Osteoblast (primary cell): Measurements from ENCODE around the gene COL23A1. TPM values are rescaled to one million over a fixed set of nuclear protein-coding genes. Genes with fewer than 3 reads are reported as not detected.

ENCODE experiments used
- DNase-seq: peaks from one replicate; pipeline ENCODE4 v3.0.0; 2011; ENCODE audit warnings: low spot score, mixed read lengths; ENCODE audit not compliant: insufficient read length; ENCODE audit errors: missing footprints
- H2AFZ ChIP-seq: 2 replicates; pipeline ENCODE4 v1.6.0; 2011; ENCODE audit warnings: mild to moderate bottlenecking, low read length
- H3K27ac ChIP-seq: 2 replicates; pipeline ENCODE4 v1.5.1; 2011; ENCODE audit warnings: mild to moderate bottlenecking, low read depth, low read length, moderate library complexity
- H3K27me3 ChIP-seq: 2 replicates; pipeline ENCODE4 v1.6.0; 2012; ENCODE audit warnings: mild to moderate bottlenecking, control low read depth, inconsistent platforms, low read length, moderate library complexity; ENCODE audit not compliant: insufficient read depth
- H3K36me3 ChIP-seq: 2 replicates; pipeline ENCODE4 v1.5.1; 2011; ENCODE audit warnings: mild to moderate bottlenecking, low read length, control low read depth, moderate library complexity; ENCODE audit not compliant: insufficient read depth
- H3K4me1 ChIP-seq: 2 replicates; pipeline ENCODE4 v1.5.1; 2011; ENCODE audit warnings: mild to moderate bottlenecking, low read length, control low read depth, moderate library complexity; ENCODE audit not compliant: insufficient read depth
- H3K4me2 ChIP-seq: 2 replicates; pipeline ENCODE4 v1.6.0; 2011; ENCODE audit warnings: mild to moderate bottlenecking, low read length; ENCODE audit not compliant: insufficient read depth
- H3K4me3 ChIP-seq: fragments of 200-600 bp; sonication (generic); 3 replicates; pipeline ENCODE4 v1.5.1; 2012; ENCODE audit warnings: mild to moderate bottlenecking, low read length, inconsistent platforms; ENCODE audit not compliant: insufficient read depth
- H3K79me2 ChIP-seq: 2 replicates; pipeline ENCODE4 v1.6.0; 2012; ENCODE audit warnings: mild to moderate bottlenecking, low read length, control low read depth, inconsistent platforms; ENCODE audit not compliant: insufficient read depth
- H3K9me3 ChIP-seq: 2 replicates; pipeline ENCODE4 v1.5.1; 2011; ENCODE audit warnings: low read depth, low read length, control low read depth
- H4K20me1 ChIP-seq: 2 replicates; pipeline ENCODE4 v1.6.0; 2012; ENCODE audit warnings: mild to moderate bottlenecking, low read length, control low read depth; ENCODE audit not compliant: insufficient read depth
- CTCF ChIP-seq: IDR thresholded peaks from 2 replicates; pipeline ENCODE4 v1.5.1; 2011; ENCODE audit warnings: mild to moderate bottlenecking, low read depth, low read length, moderate library complexity; ENCODE audit errors: extremely low read depth
- total RNA-seq: library from RNA; depleted of rRNA; stranded (reverse); fragments of >200 nt; gene quantifications from 2 replicates; pipeline ENCODE4 v1.2.3, GENCODE V29; 2012

Gene COL23A1
- total RNA-seq, 1 donor, result under 0.01 TPM

GRCh38 chr5:178351221-178352034 lies 238.8 kb downstream of the COL23A1 start:
- Histone ChIP-seq H3K4me3 (no peak overlapping the region), H3K4me2 (no peak overlapping the region), H2AFZ (no peak overlapping the region), H3K4me1 (no peaks in the 10 kb centered on the region), H3K79me2 (no peaks in the 10 kb centered on the region), H3K27ac (no peak overlapping the region), H4K20me1 (no peaks in the 10 kb centered on the region), H3K9me3 (no peaks in the 10 kb centered on the region), H3K36me3 (no peaks in the 10 kb centered on the region), H3K27me3 (no peaks in the 10 kb centered on the region)
- no peak for TF ChIP-seq CTCF
- peak; percentile 75 for DNase-seq

GRCh38 chr5:178350361-178351220 lies 239.6 kb downstream of the COL23A1 start:
- no peaks in the 10 kb centered on the region for H3K79me2 ChIP-seq
- no peak overlapping the region for H2AFZ ChIP-seq
- no peak overlapping the region for H3K27ac ChIP-seq
- no peaks in the 10 kb centered on the region for H3K4me1 ChIP-seq
- H3K4me3 ChIP-seq, result no peak overlapping the region
- TF ChIP-seq CTCF, result no peak
- H3K36me3 ChIP-seq, result no peaks in the 10 kb centered on the region
- DNase-seq, result peak; percentile 39
- H4K20me1 ChIP-seq, result no peaks in the 10 kb centered on the region
- H3K9me3 ChIP-seq, result no peaks in the 10 kb centered on the region
- H3K4me2 ChIP-seq, result no peak overlapping the region
- no peaks in the 10 kb centered on the region for H3K27me3 ChIP-seq

GRCh38 chr5:178349625-178350353 lies 240.4 kb downstream of the COL23A1 start:
- no peaks in the 10 kb centered on the region for H3K27me3 ChIP-seq
- no peaks in the 10 kb centered on the region for H3K4me1 ChIP-seq
- H3K4me3 ChIP-seq, result no peak overlapping the region
- H2AFZ ChIP-seq, result no peak overlapping the region
- no peak overlapping the region for H3K4me2 ChIP-seq
- no peaks in the 10 kb centered on the region for H3K79me2 ChIP-seq
- no peak overlapping the region for H3K27ac ChIP-seq
- no peaks in the 10 kb centered on the region for H3K9me3 ChIP-seq
- peak; percentile 18 for DNase-seq
- no peaks in the 10 kb centered on the region for H4K20me1 ChIP-seq
- TF ChIP-seq CTCF, result no peak
- no peaks in the 10 kb centered on the region for H3K36me3 ChIP-seq
